Fibroblast of lung (primary cell): Measurements from ENCODE around the gene NUCB1. TPM values are rescaled to one million over a fixed set of nuclear protein-coding genes. Genes with fewer than 3 reads are reported as not detected.

Experiments
- DNase-seq, 2 donors: peaks; one replicate each; pipeline versions ENCODE4 v3.0.0 to v3.0.0-alpha.2; 2010; ENCODE audit warnings: low read depth in 2 of 2
- H2AFZ ChIP-seq: 2 replicates; pipeline ENCODE4 v1.5.1; 2012; ENCODE audit warnings: low read length, control low read depth, inconsistent platforms
- H3K27ac ChIP-seq: 2 replicates; pipeline ENCODE4 v1.5.1; 2011; ENCODE audit warnings: low read length, control low read depth; ENCODE audit not compliant: insufficient read depth
- H3K27me3 ChIP-seq: 2 replicates; pipeline ENCODE4 v1.5.1; 2011; ENCODE audit warnings: mild to moderate bottlenecking, low read length; ENCODE audit not compliant: control insufficient read depth, insufficient read depth
- H3K36me3 ChIP-seq: 2 replicates; pipeline ENCODE4 v1.5.1; 2011; ENCODE audit warnings: low read length; ENCODE audit not compliant: control insufficient read depth, insufficient read depth
- H3K4me1 ChIP-seq: 2 replicates; pipeline ENCODE4 v1.5.1; 2011; ENCODE audit warnings: low read length; ENCODE audit not compliant: control insufficient read depth, insufficient read depth; ENCODE audit errors: extremely low read depth
- H3K4me2 ChIP-seq: 2 replicates; pipeline ENCODE4 v1.5.1; 2011; ENCODE audit warnings: low read length, control low read depth; ENCODE audit not compliant: insufficient read depth; ENCODE audit errors: extremely low read depth
- H3K4me3 ChIP-seq, 4 experiments: fragments of 200-600 bp in 1 of 4; sonication (generic) in 1 of 4; replicated peaks in 1 of 4; 2 replicates each; pipeline ENCODE4 v1.5.1; 2011 to 2016; ENCODE audit warnings: low read length in 4 of 4, low read depth in 3 of 4, mild to moderate bottlenecking in 3 of 4, control low read depth in 2 of 4, inconsistent platforms in 1 of 4, mixed read lengths in 1 of 4; ENCODE audit not compliant: insufficient read depth in 1 of 4; ENCODE audit errors: control extremely low read depth in 1 of 4
- H3K79me2 ChIP-seq: 2 replicates; pipeline ENCODE4 v1.5.1; 2012; ENCODE audit warnings: mild to moderate bottlenecking, low read length, inconsistent platforms; ENCODE audit not compliant: control insufficient read depth, insufficient read depth
- H3K9ac ChIP-seq: 2 replicates; pipeline ENCODE4 v1.5.1; 2011; ENCODE audit warnings: mild to moderate bottlenecking, low read length, control low read depth; ENCODE audit not compliant: insufficient read depth
- H3K9me3 ChIP-seq: 2 replicates; pipeline ENCODE4 v1.5.1; 2012; ENCODE audit warnings: low read depth, low read length; ENCODE audit not compliant: control insufficient read depth, insufficient read depth
- H4K20me1 ChIP-seq: 2 replicates; pipeline ENCODE4 v1.5.1; 2011; ENCODE audit warnings: low read length; ENCODE audit not compliant: control insufficient read depth, insufficient read depth; ENCODE audit errors: extremely low read depth
- EZH2 ChIP-seq: IDR thresholded peaks from 2 replicates; pipeline ENCODE4 v1.5.1; 2012; ENCODE audit warnings: low read length, control low read depth, mild to moderate bottlenecking; ENCODE audit errors: missing control alignments
- polyA plus RNA-seq, 2 donors: library from polyadenylated mRNA; depleted of rRNA in 1 of 2; stranded (reverse) in 1 of 2; unstranded in 1 of 2; fragments of >200 nt; gene quantifications; 2 replicates each; pipeline ENCODE4 v1.2.1, GENCODE V29; 2011 to 2012; ENCODE audit warnings: missing spikeins in 1 of 2
- total RNA-seq: library from RNA; depleted of rRNA; stranded (reverse); fragments of >200 nt; gene quantifications from 2 replicates; pipeline ENCODE4 v1.2.1, GENCODE V29; 2014
- TF ChIP-seq, protein P1 (sequence below), 2 donors: IDR thresholded peaks in 1 of 2; conservative IDR thresholded peaks in 1 of 2; 1 replicate in 1 of 2; 2 replicates in 1 of 2; pipeline ENCODE4 v1.5.1; 2011 to 2012; ENCODE audit warnings: low read length in 2 of 2, control low read depth in 1 of 2, inconsistent platforms in 1 of 2, low read depth in 1 of 2, mild to moderate bottlenecking in 1 of 2

The NUCB1 gene
- total and polyA plus RNA-seq, 2 donors (not counting 1 experiment from before 2014, with no cell fraction given): 129 to 130 TPM

- peaks cover 11% of the 10 kb centered on the region for H3K36me3 ChIP-seq
- no peak for DNase-seq
- peaks cover 5% of the 10 kb centered on the region for H3K4me1 ChIP-seq
- H3K4me2 ChIP-seq: no peak overlapping the region
- no peaks in the 10 kb centered on the region for H3K79me2 ChIP-seq
- no peak overlapping the region for H3K4me3 ChIP-seq
- no peak overlapping the region for H2AFZ ChIP-seq
- no peaks in the 10 kb centered on the region for H3K27me3 ChIP-seq
- TF ChIP-seq, protein P1, sequence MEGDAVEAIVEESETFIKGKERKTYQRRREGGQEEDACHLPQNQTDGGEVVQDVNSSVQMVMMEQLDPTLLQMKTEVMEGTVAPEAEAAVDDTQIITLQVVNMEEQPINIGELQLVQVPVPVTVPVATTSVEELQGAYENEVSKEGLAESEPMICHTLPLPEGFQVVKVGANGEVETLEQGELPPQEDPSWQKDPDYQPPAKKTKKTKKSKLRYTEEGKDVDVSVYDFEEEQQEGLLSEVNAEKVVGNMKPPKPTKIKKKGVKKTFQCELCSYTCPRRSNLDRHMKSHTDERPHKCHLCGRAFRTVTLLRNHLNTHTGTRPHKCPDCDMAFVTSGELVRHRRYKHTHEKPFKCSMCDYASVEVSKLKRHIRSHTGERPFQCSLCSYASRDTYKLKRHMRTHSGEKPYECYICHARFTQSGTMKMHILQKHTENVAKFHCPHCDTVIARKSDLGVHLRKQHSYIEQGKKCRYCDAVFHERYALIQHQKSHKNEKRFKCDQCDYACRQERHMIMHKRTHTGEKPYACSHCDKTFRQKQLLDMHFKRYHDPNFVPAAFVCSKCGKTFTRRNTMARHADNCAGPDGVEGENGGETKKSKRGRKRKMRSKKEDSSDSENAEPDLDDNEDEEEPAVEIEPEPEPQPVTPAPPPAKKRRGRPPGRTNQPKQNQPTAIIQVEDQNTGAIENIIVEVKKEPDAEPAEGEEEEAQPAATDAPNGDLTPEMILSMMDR (conservative IDR thresholded peaks at IDR 0.05 in 1 of 2, IDR thresholded peaks at IDR 0.05 in 1 of 2; ENCODE audit: low read depth in 1 of 2, low read length in 2 of 2): no peak
- no peak for TF ChIP-seq EZH2
- H3K9me3 ChIP-seq: no peaks in the 10 kb centered on the region
- no peaks in the 10 kb centered on the region for H4K20me1 ChIP-seq
- H3K27ac ChIP-seq: no peak overlapping the region
- H3K9ac ChIP-seq: no peak overlapping the region
Observed at GRCh38 chr19:48920949-48921348, 20.8 kb downstream of the NUCB1 start.

GRCh38 chr19:48921721-48922500 is 21.8 kb downstream of the NUCB1 start:
- Histone ChIP-seq H3K36me3 (peaks cover 10% of the 10 kb centered on the region), H3K27ac (no peak overlapping the region), H3K9me3 (no peaks in the 10 kb centered on the region), H4K20me1 (no peaks in the 10 kb centered on the region), H3K4me2 (no peak overlapping the region), H3K79me2 (no peaks in the 10 kb centered on the region), H3K4me3 (no peak overlapping the region), H3K4me1 (peaks cover 7% of the 10 kb centered on the region), H3K9ac (no peak overlapping the region), H2AFZ (no peak overlapping the region), H3K27me3 (no peaks in the 10 kb centered on the region)
- DNase-seq: no peak
- TF ChIP-seq EZH2: no peak
- TF ChIP-seq, protein P1 (conservative IDR thresholded peaks at IDR 0.05 in 1 of 2, IDR thresholded peaks at IDR 0.05 in 1 of 2; ENCODE audit: low read depth in 1 of 2, low read length in 2 of 2): no peak

GRCh38 chr19:48922548-48923490 is 22.7 kb downstream of the NUCB1 start:
- H2AFZ ChIP-seq: no peak overlapping the region
- no peaks in the 10 kb centered on the region for H4K20me1 ChIP-seq
- no peaks in the 10 kb centered on the region for H3K79me2 ChIP-seq
- H3K4me1 ChIP-seq: peaks cover 7% of the 10 kb centered on the region
- no peak overlapping the region for H3K9ac ChIP-seq
- DNase-seq: no peak
- no peaks in the 10 kb centered on the region for H3K27me3 ChIP-seq
- TF ChIP-seq, protein P1 (conservative IDR thresholded peaks at IDR 0.05 in 1 of 2, IDR thresholded peaks at IDR 0.05 in 1 of 2; ENCODE audit: low read depth in 1 of 2, low read length in 2 of 2): no peak
- no peak for TF ChIP-seq EZH2
- H3K4me2 ChIP-seq: no peak overlapping the region
- H3K36me3 ChIP-seq: peaks cover 10% of the 10 kb centered on the region
- H3K4me3 ChIP-seq: no peak overlapping the region
- no peaks in the 10 kb centered on the region for H3K9me3 ChIP-seq
- no peak overlapping the region for H3K27ac ChIP-seq
